Mesothelial cell of epicardium (in vitro differentiated cells): ENCODE data around the gene MAD1L1. TPM values are rescaled to one million over a fixed set of nuclear protein-coding genes. Genes with fewer than 3 reads are reported as not detected.

ENCODE experiments used
- DNase-seq, 2 experiments: peaks; one replicate each; pipeline ENCODE4 v3.0.0; 2021; ENCODE audit warnings: low spot score in 2 of 2; ENCODE audit not compliant: unreplicated experiment in 2 of 2
- H3K27ac Mint-ChIP-seq: 2 replicates; pipeline ENCODE4 v1.8.0; 2021; ENCODE audit warnings: mixed read lengths
- H3K27me3 Mint-ChIP-seq: 2 replicates; pipeline ENCODE4 v1.8.0; 2021; ENCODE audit warnings: low read depth, mixed read lengths
- H3K36me3 Mint-ChIP-seq: 2 replicates; pipeline ENCODE4 v1.8.0; 2021; ENCODE audit warnings: mixed read lengths
- H3K4me1 Mint-ChIP-seq: 2 replicates; pipeline ENCODE4 v1.8.0; 2021; ENCODE audit warnings: mixed read lengths
- H3K4me3 Mint-ChIP-seq: 2 replicates; pipeline ENCODE4 v1.8.0; 2021; ENCODE audit warnings: mild to moderate bottlenecking, moderate library complexity, mixed read lengths
- H3K9me3 Mint-ChIP-seq: 2 replicates; pipeline ENCODE4 v1.8.0; 2021; ENCODE audit warnings: mixed read lengths
- CTCF ChIP-seq: fragments of 200-600 bp; sonication (generic); IDR thresholded peaks from one replicate; pipeline ENCODE4 v1.5.0; 2021; ENCODE audit warnings: antibody characterized with exemption; ENCODE audit not compliant: unreplicated experiment
- total RNA-seq: library from RNA; stranded (reverse); gene quantifications from 3 replicates; pipeline ENCODE4 v1.2.1, GENCODE V29; 2021

The MAD1L1 gene
- total RNA-seq, 1 donor from 2014 or later, result 45.0 TPM

- TF ChIP-seq CTCF, result no peak
- DNase-seq, result no peak
- peaks cover 11% of the 10 kb centered on the region for H3K36me3 Mint-ChIP-seq
- no peak overlapping the region for H3K4me3 Mint-ChIP-seq
- no peaks in the 10 kb centered on the region for H3K9me3 Mint-ChIP-seq
- H3K27ac Mint-ChIP-seq, result no peak overlapping the region
- H3K4me1 Mint-ChIP-seq, result peaks cover 51% of the 10 kb centered on the region
- H3K27me3 Mint-ChIP-seq, result no peaks in the 10 kb centered on the region
These were observed 60.9 kb downstream of the MAD1L1 start for GRCh38 chr7:2171855-2172254.

- H3K27me3 Mint-ChIP-seq, result no peaks in the 10 kb centered on the region
- peak overlapping the region; percentile 75 for H3K27ac Mint-ChIP-seq
- H3K36me3 Mint-ChIP-seq, result peaks cover 11% of the 10 kb centered on the region
- H3K4me3 Mint-ChIP-seq, result no peak overlapping the region
- DNase-seq, result no peak
- no peaks in the 10 kb centered on the region for H3K9me3 Mint-ChIP-seq
- H3K4me1 Mint-ChIP-seq, result peaks cover 49% of the 10 kb centered on the region
- TF ChIP-seq CTCF, result peak; percentile 32
These were observed 61.9 kb downstream of the MAD1L1 start for GRCh38 chr7:2170576-2171521.

GRCh38 chr7:2169923-2170575 lies 62.7 kb downstream of the MAD1L1 start:
- H3K36me3 Mint-ChIP-seq, result peaks cover 10% of the 10 kb centered on the region
- no peaks in the 10 kb centered on the region for H3K27me3 Mint-ChIP-seq
- H3K9me3 Mint-ChIP-seq, result no peaks in the 10 kb centered on the region
- TF ChIP-seq CTCF, result no peak
- H3K27ac Mint-ChIP-seq, result peak overlapping the region; percentile 7
- H3K4me1 Mint-ChIP-seq, result peaks cover 42% of the 10 kb centered on the region
- no peak for DNase-seq
- H3K4me3 Mint-ChIP-seq, result no peak overlapping the region

GRCh38 chr7:2168615-2169311 lies 64.0 kb downstream of the MAD1L1 start:
- no peaks in the 10 kb centered on the region for H3K9me3 Mint-ChIP-seq
- peaks cover 6% of the 10 kb centered on the region for H3K36me3 Mint-ChIP-seq
- H3K27me3 Mint-ChIP-seq, result no peaks in the 10 kb centered on the region
- H3K4me3 Mint-ChIP-seq, result no peak overlapping the region
- TF ChIP-seq CTCF, result no peak
- DNase-seq, result no peak
- peaks cover 31% of the 10 kb centered on the region for H3K4me1 Mint-ChIP-seq
- H3K27ac Mint-ChIP-seq, result peak overlapping the region; percentile 64

- DNase-seq, result no peak
- no peak overlapping the region for H3K4me3 Mint-ChIP-seq
- H3K4me1 Mint-ChIP-seq, result peaks cover 31% of the 10 kb centered on the region
- H3K36me3 Mint-ChIP-seq, result peaks cover 6% of the 10 kb centered on the region
- no peaks in the 10 kb centered on the region for H3K27me3 Mint-ChIP-seq
- H3K9me3 Mint-ChIP-seq, result no peaks in the 10 kb centered on the region
- no peak for TF ChIP-seq CTCF
- H3K27ac Mint-ChIP-seq, result no peak overlapping the region
These were observed 66.0 kb downstream of the MAD1L1 start for GRCh38 chr7:2166625-2167280.
